ENCODE results near the gene NINL.

NINL gene

DNA sequence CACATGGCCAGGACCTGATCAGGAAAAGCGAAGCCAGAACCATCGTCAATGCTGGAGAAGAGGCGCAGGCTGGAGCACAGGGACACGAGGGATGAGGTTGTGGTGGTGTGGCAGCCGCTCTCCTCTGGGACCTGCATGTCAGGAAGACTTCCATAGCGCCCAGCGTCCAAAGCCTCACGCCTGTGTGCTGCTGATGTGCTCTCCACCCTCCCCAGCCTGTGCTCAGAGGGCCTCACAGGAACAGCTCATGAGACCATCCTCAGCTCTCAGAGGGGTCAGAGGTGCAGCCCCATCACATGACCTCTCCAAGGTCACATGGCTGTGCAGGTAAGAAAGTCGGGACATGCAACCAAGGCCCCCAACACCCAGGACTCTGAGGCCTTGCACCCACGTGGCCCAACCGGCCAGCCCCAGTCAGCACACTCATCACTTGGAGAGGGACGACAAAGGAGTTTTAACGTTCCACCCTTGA is 84.4 kb downstream of the NINL start:
- DNase-seq (ENCODE audit: extremely low read depth, low read depth), result no peak
- TF ChIP-seq CTCF (IDR thresholded peaks at IDR 0.05; ENCODE audit: low read depth, low read length), result no peak

- TF ChIP-seq CTCF (IDR thresholded peaks at IDR 0.05; ENCODE audit: low read depth, low read length), result no peak
- DNase-seq (ENCODE audit: extremely low read depth, low read depth), result no peak
These were observed 85.4 kb downstream of the NINL start for GRCh38 chr20:25499855-25500434.

DNA sequence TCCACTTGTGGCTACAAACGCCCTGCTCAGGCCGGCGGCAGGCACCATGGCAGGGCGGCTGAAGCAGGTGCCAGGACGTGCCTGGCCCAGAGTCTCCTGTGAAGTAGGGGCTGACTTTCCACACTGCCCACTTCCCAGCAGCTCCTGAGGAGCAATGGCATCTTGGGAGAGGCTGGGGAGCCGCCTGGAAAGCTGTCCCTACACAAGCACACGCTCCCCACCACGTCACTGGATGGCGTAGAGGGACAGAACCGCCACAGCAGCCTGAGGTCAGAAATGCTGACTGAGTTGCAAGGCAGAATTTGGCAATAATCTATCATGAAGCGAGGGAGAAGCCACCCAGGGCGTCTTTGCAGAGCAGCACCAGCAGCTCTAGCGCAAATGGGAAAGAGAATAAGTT is 86.3 kb downstream of the NINL start:
- no peak for DNase-seq (ENCODE audit: extremely low read depth, low read depth)
- no peak for TF ChIP-seq CTCF (IDR thresholded peaks at IDR 0.05; ENCODE audit: low read depth, low read length)

DNA sequence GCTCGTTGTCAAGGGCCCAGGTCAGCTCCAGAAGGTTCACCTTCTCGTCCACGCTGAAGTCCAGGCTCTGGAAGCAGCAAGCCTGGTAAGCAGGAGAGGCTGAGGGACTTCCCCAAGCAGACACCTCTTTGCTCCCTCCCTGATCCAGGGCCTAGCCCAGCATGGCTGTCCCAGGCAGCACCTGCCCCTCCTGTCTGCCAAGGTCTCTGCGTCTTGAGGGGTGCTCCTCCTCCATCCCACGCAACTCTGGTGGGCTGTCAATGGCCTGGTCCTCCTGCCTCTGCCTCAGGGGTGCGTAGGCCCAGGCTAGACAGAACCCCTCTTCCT is 87.1 kb downstream of the NINL start:
- no peak for DNase-seq (ENCODE audit: extremely low read depth, low read depth)
- TF ChIP-seq CTCF (IDR thresholded peaks at IDR 0.05; ENCODE audit: low read depth, low read length), result no peak

- no peak for TF ChIP-seq CTCF (IDR thresholded peaks at IDR 0.05; ENCODE audit: low read depth, low read length)
- no peak for DNase-seq (ENCODE audit: extremely low read depth, low read depth)
These were observed 87.6 kb downstream of the NINL start for GRCh38 chr20:25497586-25498279.

DNA sequence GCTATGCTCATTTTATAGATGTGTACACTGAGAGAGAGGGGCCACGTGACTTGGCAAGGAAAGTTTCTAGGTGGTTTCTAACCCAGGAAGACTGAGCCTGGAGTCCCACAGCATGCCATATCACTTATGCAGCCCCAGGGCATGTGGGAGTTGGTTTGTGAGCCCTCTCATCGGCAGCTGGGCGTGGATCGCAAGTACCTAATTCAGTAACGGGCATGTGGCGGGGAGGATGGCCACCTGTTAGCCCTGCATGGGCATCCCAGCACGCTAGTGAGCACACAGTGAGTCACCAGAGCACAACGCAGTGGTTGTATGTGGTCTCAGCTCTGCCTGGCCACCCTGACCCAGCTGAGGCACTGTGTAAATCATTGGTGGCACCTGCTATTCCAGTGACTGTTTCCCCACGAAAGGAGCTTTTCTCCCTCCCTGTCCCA is 88.3 kb downstream of the NINL start:
- DNase-seq (ENCODE audit: extremely low read depth, low read depth), result no peak
- TF ChIP-seq CTCF (IDR thresholded peaks at IDR 0.05; ENCODE audit: low read depth, low read length), result no peak

DNA sequence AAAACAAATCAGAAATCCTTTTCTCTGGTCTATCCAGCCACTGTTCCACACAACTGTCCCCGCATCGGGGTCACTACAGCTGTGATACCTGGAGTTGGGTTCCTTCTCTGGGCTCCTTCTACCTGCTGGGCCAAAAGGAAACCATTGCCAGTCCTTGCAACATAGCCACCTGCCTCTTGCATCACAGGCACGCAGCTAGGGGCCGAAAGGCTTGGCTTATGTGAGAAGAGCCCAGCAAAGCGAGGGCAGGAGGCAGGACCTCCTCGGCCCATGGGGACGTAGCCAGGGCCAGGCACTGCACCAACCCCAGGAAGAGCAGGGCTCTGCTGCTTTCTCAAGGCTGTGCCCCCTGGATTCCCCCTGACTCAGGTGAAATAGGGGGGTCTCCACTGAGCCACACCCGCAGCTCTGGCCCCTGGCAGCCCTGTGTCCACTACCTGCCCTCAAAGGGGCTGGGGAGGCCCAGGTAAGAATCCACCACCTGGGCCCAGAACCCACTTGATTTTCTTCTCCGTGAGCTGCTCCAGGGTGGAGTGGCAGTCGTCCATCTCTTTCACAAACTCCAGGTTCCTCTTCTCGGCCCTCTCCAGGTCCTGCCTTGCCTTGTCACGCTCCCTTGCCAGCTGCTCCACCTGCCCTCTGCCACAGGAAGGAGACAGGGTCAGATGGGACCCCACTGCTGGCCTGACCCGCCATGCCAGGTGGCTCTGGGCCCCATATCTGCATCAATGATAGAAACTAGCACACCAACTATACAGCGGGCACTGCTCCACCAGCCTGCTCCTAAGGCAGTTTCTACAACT is 89.0 kb downstream of the NINL start:
- TF ChIP-seq CTCF (IDR thresholded peaks at IDR 0.05; ENCODE audit: low read depth, low read length), result no peak
- DNase-seq (ENCODE audit: extremely low read depth, low read depth), result no peak
